Measurements from ENCODE around the gene TTC31.
A peak's percentile ranks its signal among the peaks of the same experiment; 100 is the strongest.

Gene TTC31

GRCh38 chr2:74471332-74472065 is 11.4 kb upstream of the TTC31 start:
- no peak for TF ChIP-seq CTCF (IDR thresholded peaks at IDR 0.05; ENCODE audit: insufficient read depth, low read depth, low read length, missing control alignments)
- H3K4me3 ChIP-seq (ENCODE audit: low read length), result peak overlapping the region; percentile 75
- no peak for DNase-seq (ENCODE audit: low read depth)

GRCh38 chr2:74472086-74472944 is 10.6 kb upstream of the TTC31 start, which contains the start of gene MRPL53:
Gene MRPL53 (minus strand): TSS chr2:74472680. CDS start chr2:74472660, 20 bp downstream.
- H3K4me3 ChIP-seq (ENCODE audit: low read length), result peak within 1 kb of the TSS; percentile 75
- DNase-seq (ENCODE audit: low read depth), result peak; percentile 95
- TF ChIP-seq CTCF (IDR thresholded peaks at IDR 0.05; ENCODE audit: insufficient read depth, low read depth, low read length, missing control alignments), result no peak

GRCh38 chr2:74472945-74473258 is 10.0 kb upstream of the TTC31 start:
- TF ChIP-seq CTCF (IDR thresholded peaks at IDR 0.05; ENCODE audit: insufficient read depth, low read depth, low read length, missing control alignments), result no peak
- no peak for DNase-seq (ENCODE audit: low read depth)
- peak overlapping the region; percentile 75 for H3K4me3 ChIP-seq (ENCODE audit: low read length)

GRCh38 chr2:74474481-74474880 is 8.4 kb upstream of the TTC31 start:
- TF ChIP-seq CTCF (IDR thresholded peaks at IDR 0.05; ENCODE audit: insufficient read depth, low read depth, low read length, missing control alignments), result no peak
- no peak for DNase-seq (ENCODE audit: low read depth)
- no peak overlapping the region for H3K4me3 ChIP-seq (ENCODE audit: low read length)

GRCh38 chr2:74474899-74475298 is 8.0 kb upstream of the TTC31 start:
- no peak overlapping the region for H3K4me3 ChIP-seq (ENCODE audit: low read length)
- peak; percentile 35 for TF ChIP-seq CTCF (IDR thresholded peaks at IDR 0.05; ENCODE audit: insufficient read depth, low read depth, low read length, missing control alignments)
- DNase-seq (ENCODE audit: low read depth), result no peak

GRCh38 chr2:74481431-74481830 is 1.4 kb upstream of the TTC31 start:
- H3K4me3 ChIP-seq (ENCODE audit: low read length), result peak overlapping the region; percentile 97
- DNase-seq (ENCODE audit: low read depth), result no peak
- TF ChIP-seq CTCF (IDR thresholded peaks at IDR 0.05; ENCODE audit: insufficient read depth, low read depth, low read length, missing control alignments), result no peak
